Natural killer cell treated with Interleukin-12 subunit alpha and Interleukin-12 subunit beta and Interleukin-15 and Interleukin-18, amount 100 ng/mL, for 72 hours (primary cell): ENCODE results near the gene ANAPC15. TPM values are rescaled to one million over a fixed set of nuclear protein-coding genes. Genes with fewer than 3 reads are reported as not detected.

Experiments
- ATAC-seq, 2 donors: fragments of 150-1000 bp; cut with Tn5 transposase in 1 of 2; sonication (Bioruptor Pico), chemical (Tn5 transposase) in 1 of 2; 2 replicates each; pipeline ENCODE4 v1.10.0; 2021
- DNase-seq: peaks from one replicate; pipeline ENCODE4 v3.0.0; 2022; ENCODE audit warnings: low spot score
- H3K27ac Mint-ChIP-seq, 2 donors: 1 replicate in 1 of 2; 2 replicates in 1 of 2; pipeline ENCODE4 v1.8.0; 2022; ENCODE audit warnings: mixed read lengths in 2 of 2, mild to moderate bottlenecking in 1 of 2, moderate library complexity in 1 of 2
- H3K27me3 Mint-ChIP-seq, 2 donors: 1 replicate in 1 of 2; 2 replicates in 1 of 2; pipeline ENCODE4 v1.8.0; 2022; ENCODE audit warnings: mixed read lengths in 2 of 2
- H3K36me3 Mint-ChIP-seq: one replicate; pipeline ENCODE4 v1.8.0; 2022; ENCODE audit warnings: mixed read lengths
- H3K4me1 Mint-ChIP-seq, 2 donors: 1 replicate in 1 of 2; 2 replicates in 1 of 2; pipeline ENCODE4 v1.8.0; 2022; ENCODE audit warnings: low read depth in 2 of 2, mixed read lengths in 2 of 2, mild to moderate bottlenecking in 1 of 2
- H3K4me3 Mint-ChIP-seq: one replicate; pipeline ENCODE4 v1.8.0; 2022; ENCODE audit warnings: mixed read lengths
- H3K9me3 Mint-ChIP-seq: 2 replicates; pipeline ENCODE4 v1.8.0; 2022; ENCODE audit warnings: mixed read lengths
- total RNA-seq, 2 donors: library from RNA; stranded (reverse); gene quantifications; one replicate each; pipeline ENCODE4 v1.2.3, GENCODE V29; 2022

ANAPC15 gene
- total RNA-seq, 2 donors from 2014 or later: 37.4 to 37.7 TPM

- Mint-ChIP-seq H3K9me3 (no peaks in the 10 kb centered on the region), H3K4me3 (no peak overlapping the region), H3K27me3 (no peaks in the 10 kb centered on the region), H3K27ac (no peak overlapping the region), H3K4me1 (peaks cover 42 to 49% of the 10 kb centered on the region in 2 donors), H3K36me3 (no peaks in the 10 kb centered on the region)
- ATAC-seq: no peak
- DNase-seq: no peak
Observed at GRCh38 chr11:72075109-72075508, 37.4 kb downstream of the ANAPC15 start.

DNA sequence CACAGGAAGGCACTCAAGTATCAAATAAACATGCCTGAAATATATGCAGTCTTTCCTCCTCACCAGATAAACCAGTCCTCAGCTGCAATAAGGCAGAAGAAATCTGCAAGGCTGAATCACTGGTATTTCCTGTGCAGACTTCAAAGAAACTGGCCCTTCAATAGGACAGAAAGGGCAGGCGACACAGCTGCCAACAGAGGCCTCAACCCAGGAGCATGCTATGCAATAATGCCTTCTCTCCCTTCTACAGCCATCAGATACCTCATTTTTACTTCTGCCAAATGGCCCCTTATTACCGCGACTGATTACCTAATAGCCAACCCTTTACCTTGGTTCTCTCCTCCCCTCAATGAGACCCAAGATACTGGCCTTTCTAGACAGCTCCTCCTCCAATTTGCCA, 40.1 kb downstream of the ANAPC15 start:
- Mint-ChIP-seq H3K4me1 (peaks cover 58 to 61% of the 10 kb centered on the region in 2 donors), H3K36me3 (no peaks in the 10 kb centered on the region), H3K9me3 (no peaks in the 10 kb centered on the region), H3K4me3 (peak overlapping the region; percentile 36), H3K27me3 (no peaks in the 10 kb centered on the region), H3K27ac (peak overlapping the region; percentile 30 to 81)
- ATAC-seq (peak; percentile 39 to 44), DNase-seq (no peak)

DNA sequence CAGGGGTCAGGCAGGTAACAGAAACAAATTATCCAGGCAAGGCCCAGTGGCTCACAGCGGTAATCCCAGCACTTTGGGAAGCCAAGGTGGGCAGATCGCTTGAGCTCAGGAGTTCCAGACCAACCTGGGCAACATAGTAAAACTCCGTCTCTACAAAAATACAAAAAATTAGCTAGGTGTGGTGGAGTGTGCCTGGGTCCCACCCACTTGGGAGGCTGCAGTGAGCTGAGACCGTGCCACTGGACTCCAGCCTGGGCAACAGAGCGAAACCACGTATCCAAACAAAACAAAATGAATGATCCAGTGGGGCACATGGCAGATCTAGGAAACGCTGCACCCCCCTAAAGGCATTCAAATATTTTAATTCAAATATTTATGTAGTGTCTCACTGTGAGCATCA, 42.0 kb downstream of the ANAPC15 start:
- peak overlapping the region; percentile 92 to 98 for H3K27ac Mint-ChIP-seq
- DNase-seq (no peak), ATAC-seq (no peak)
- no peaks in the 10 kb centered on the region for H3K27me3 Mint-ChIP-seq
- peaks cover 65 to 68% of the 10 kb centered on the region in 2 donors for H3K4me1 Mint-ChIP-seq
- H3K4me3 Mint-ChIP-seq: peak overlapping the region; percentile 86
- H3K9me3 Mint-ChIP-seq: no peaks in the 10 kb centered on the region
- no peaks in the 10 kb centered on the region for H3K36me3 Mint-ChIP-seq

- Mint-ChIP-seq H3K27me3 (no peaks in the 10 kb centered on the region), H3K4me1 (peaks cover 65 to 68% of the 10 kb centered on the region in 2 donors), H3K36me3 (no peaks in the 10 kb centered on the region)
Observed at GRCh38 chr11:72069787-72070251, 42.7 kb downstream of the ANAPC15 start.

DNA sequence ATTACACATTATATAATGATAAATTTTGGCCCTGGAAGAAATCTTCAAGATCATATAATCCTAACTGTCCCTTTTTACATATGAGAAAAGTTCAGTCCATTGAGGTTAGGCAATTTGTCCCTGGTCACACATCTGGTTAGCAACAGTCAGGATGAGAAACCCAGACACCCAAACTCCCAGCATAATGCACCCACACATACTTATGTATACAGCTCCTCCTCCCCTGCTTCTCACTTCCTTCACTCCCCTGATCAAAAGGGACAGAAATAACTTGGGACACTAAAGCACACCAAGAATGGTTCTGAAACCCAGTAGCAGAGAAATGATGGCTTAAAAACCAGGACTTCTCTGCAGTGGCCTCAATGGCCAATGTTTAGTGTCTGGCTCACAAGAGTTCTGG, 43.3 kb downstream of the ANAPC15 start:
- Mint-ChIP-seq H3K9me3 (no peaks in the 10 kb centered on the region), H3K4me3 (peak overlapping the region; percentile 86), H3K27me3 (no peaks in the 10 kb centered on the region), H3K36me3 (no peaks in the 10 kb centered on the region), H3K4me1 (peaks cover 65 to 68% of the 10 kb centered on the region in 2 donors), H3K27ac (peak overlapping the region; percentile 92 to 98)
- DNase-seq: peak; percentile 65
- peak; percentile 80 to 81 for ATAC-seq

More at GRCh38 chr11:72069787-72070251, 42.7 kb downstream of the ANAPC15 start:
- H3K4me3 Mint-ChIP-seq: peak overlapping the region; percentile 86
- DNase-seq (peak; percentile 80), ATAC-seq (peak; percentile 90 to 93)
- no peaks in the 10 kb centered on the region for H3K9me3 Mint-ChIP-seq
- H3K27ac Mint-ChIP-seq: peak overlapping the region; percentile 92 to 98

DNA sequence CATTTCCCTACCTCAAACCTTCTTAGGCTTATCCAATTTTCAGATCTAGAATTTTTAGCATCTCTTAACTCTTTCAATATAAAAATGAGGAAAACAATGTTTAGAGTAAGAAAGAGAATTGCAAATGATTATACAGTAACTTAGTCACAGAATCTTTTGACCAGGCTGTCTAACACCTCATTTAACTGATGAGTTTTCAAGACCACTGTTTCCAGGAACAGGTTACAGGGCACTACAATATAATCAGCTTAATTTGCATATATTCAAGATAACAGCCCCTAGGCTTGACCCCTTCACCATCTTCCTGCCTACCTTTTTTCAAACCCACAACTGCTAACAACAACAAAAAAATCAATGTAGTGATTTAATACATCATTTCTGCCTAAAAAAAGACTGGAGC, 44.8 kb downstream of the ANAPC15 start:
- Mint-ChIP-seq H3K9me3 (no peaks in the 10 kb centered on the region), H3K4me3 (peak overlapping the region; percentile 86), H3K27ac (peak overlapping the region; percentile 92 to 98), H3K4me1 (peaks cover 58 to 63% of the 10 kb centered on the region in 2 donors), H3K27me3 (no peaks in the 10 kb centered on the region), H3K36me3 (no peaks in the 10 kb centered on the region)
- DNase-seq (no peak), ATAC-seq (no peak)

DNA sequence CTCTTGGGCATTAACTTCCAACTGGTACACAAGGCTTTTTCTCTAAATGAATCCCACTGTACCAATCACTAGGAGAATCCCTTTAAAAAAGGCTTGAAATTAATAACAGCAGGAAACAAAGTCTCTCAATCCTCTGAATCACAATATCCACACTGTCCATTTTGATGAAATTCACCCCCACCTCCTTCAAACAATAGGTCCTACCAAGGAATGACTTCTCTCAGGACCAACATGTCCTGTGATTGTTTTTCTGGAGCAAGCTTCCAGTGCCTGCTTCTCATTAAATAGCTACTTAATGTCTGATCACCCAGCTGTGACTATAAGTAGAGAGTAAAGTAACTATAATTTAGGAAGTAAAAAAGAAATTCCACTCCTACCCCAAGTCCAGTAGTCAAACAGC, 45.2 kb downstream of the ANAPC15 start:
- ATAC-seq (no peak), DNase-seq (no peak)
- Mint-ChIP-seq H3K27me3 (no peaks in the 10 kb centered on the region), H3K27ac (peak overlapping the region; percentile 92 to 98), H3K36me3 (no peaks in the 10 kb centered on the region), H3K4me1 (peaks cover 54 to 59% of the 10 kb centered on the region in 2 donors), H3K9me3 (no peaks in the 10 kb centered on the region), H3K4me3 (peak overlapping the region; percentile 86)

- H3K4me1 Mint-ChIP-seq: peaks cover 50 to 56% of the 10 kb centered on the region in 2 donors
- no peak for ATAC-seq
Observed at GRCh38 chr11:72066855-72067254, 45.6 kb downstream of the ANAPC15 start.

DNA sequence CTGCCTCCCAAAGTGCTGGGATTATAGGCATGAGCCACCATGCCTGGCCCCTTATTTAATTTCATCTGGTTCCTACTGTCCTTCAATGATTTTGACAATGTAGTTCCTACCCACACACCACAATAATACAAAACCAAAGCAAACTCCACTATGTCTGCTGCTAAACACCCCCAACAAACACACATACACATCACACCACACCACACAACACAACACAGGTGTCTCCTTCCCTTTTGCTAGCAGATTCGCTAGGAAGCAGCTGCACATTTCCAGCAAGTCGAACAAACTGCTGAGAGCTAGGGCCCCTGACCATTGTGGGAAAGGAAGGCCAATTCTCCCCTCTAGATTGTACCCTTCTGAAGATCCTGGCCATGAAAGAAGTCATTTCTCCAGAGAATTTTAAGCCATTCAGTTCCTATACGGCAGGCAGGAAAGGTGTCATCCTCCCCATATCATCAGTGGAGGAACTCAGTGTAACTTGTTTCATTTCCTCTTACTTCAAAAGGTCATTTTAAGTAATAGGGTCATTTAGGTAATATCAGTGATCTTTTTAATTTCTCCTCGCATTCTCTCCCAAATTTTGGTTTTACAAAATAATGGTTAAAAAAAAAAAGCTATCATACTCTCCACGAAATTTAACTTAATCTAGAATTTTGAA, 50.6 kb downstream of the ANAPC15 start:
- H3K9me3 Mint-ChIP-seq: no peaks in the 10 kb centered on the region

More at GRCh38 chr11:72066855-72067254, 45.6 kb downstream of the ANAPC15 start:
- Mint-ChIP-seq H3K4me3 (peak overlapping the region; percentile 86), H3K27me3 (no peaks in the 10 kb centered on the region), H3K9me3 (no peaks in the 10 kb centered on the region), H3K27ac (peak overlapping the region; percentile 92 to 98), H3K36me3 (peaks cover 2% of the 10 kb centered on the region)
- no peak for DNase-seq

More for the DNA sequence above, 50.6 kb downstream of the ANAPC15 start:
- DNase-seq (no peak), ATAC-seq (no peak)
- H3K27me3 Mint-ChIP-seq: no peaks in the 10 kb centered on the region
- H3K27ac Mint-ChIP-seq: peak overlapping the region in 1 of 2 donors; percentile 2
- peaks cover 7 to 19% of the 10 kb centered on the region in 2 donors for H3K4me1 Mint-ChIP-seq
- H3K36me3 Mint-ChIP-seq: peaks cover 4% of the 10 kb centered on the region
- no peak overlapping the region for H3K4me3 Mint-ChIP-seq

Other genes with a start within 250 kb of the ANAPC15 start
- gene DEFB131B, start 234.2 kb downstream of the ANAPC15 start, total RNA-seq: not detected
- gene XNDC1N, start 184.1 kb downstream of the ANAPC15 start, total RNA-seq: 10 to 100 TPM in 1 of 2 donors, 1 to 10 TPM in 1; 9.5 to 29.0 TPM
- 10 to 100 TPM; 34.4 to 45.5 TPM for gene RNF121, start 183.6 kb downstream of the ANAPC15 start, total RNA-seq
- gene IL18BP, start 113.8 kb downstream of the ANAPC15 start, total RNA-seq: 10 to 100 TPM; 16.5 to 20.6 TPM
- 100 to 1,000 TPM; 181 to 216 TPM for gene NUMA1, start 32.2 kb downstream of the ANAPC15 start, total RNA-seq
- gene LRRC51, start 31.8 kb downstream of the ANAPC15 start, total RNA-seq: 1 to 10 TPM; 3.5 to 7.2 TPM
- 10 to 100 TPM; 65.7 to 66.9 TPM for gene LAMTOR1, start 9.4 kb downstream of the ANAPC15 start, total RNA-seq
- gene TOMT, start 6.8 kb downstream of the ANAPC15 start, total RNA-seq: under 1 TPM in 1 of 2 donors, not detected in 1; 0.45 TPM
- gene FOLR3, start 23.0 kb upstream of the ANAPC15 start, total RNA-seq: not detected
- not detected for gene FOLR1, start 79.4 kb upstream of the ANAPC15 start, total RNA-seq
- not detected for gene FOLR2, start 104.1 kb upstream of the ANAPC15 start, total RNA-seq
- 100 to 1,000 TPM; 113 to 176 TPM for gene INPPL1, start 112.1 kb upstream of the ANAPC15 start, total RNA-seq
- gene PHOX2A, start 131.5 kb upstream of the ANAPC15 start, total RNA-seq: not detected